K562 (cell line): Measurements from ENCODE around the gene ITGB5. TPM values are rescaled to one million over a fixed set of nuclear protein-coding genes. Genes with fewer than 3 reads are reported as not detected.

Experiments
- HMG20B ChIP-seq: fragments of 250-450 bp; sonication (Bioruptor Pico); IDR thresholded peaks from 2 replicates; pipeline ENCODE4 v1.5.0; 2021; ENCODE audit warnings: mild to moderate bottlenecking
- UBTF ChIP-seq, 2 experiments: IDR thresholded peaks; 2 replicates each; pipeline ENCODE4 v1.6.1; 2012; ENCODE audit warnings: improper control_type of control experiment in 2 of 2, low read depth in 2 of 2, low read length in 2 of 2, borderline replicate concordance in 1 of 2
- ZNF79 ChIP-seq: fragments of 250-450 bp; sonication (Bioruptor Pico); IDR thresholded peaks from 2 replicates; pipeline ENCODE4 v1.4.0; 2020; ENCODE audit warnings: low read depth, mild to moderate bottlenecking, moderate library complexity
- polyA plus RNA-seq, 8 experiments: library from polyadenylated mRNA; depleted of rRNA in 4 of 8; stranded (reverse) in 5 of 8; unstranded in 3 of 8; fragments of >200 nt; fragmentation: Nextera tagmentation in 2 of 8; fragmentation: Illumina TruSeq in 1 of 8; extraction: Ambion mirVana in 2 of 8; extraction: Trizol in 1 of 8; gene quantifications; 2 replicates each; pipeline versions ENCODE4 v1.2.1 to v1.2.3, GENCODE V29; 2011 to 2014; ENCODE audit warnings: inconsistent platforms in 1 of 8, missing spikeins in 1 of 8
- total RNA-seq, 7 experiments: library from RNA; depleted of rRNA in 6 of 7; stranded (reverse); fragments of >200 nt in 6 of 7; fragmentation: Illumina TruSeq in 2 of 7; extraction: Trizol in 2 of 7; gene quantifications; 2 replicates each; pipeline versions ENCODE4 v1.2.1 to v1.2.3, GENCODE V29; 2011 to 2021; ENCODE audit warnings: low replicate concordance in 1 of 7
- TF ChIP-seq, protein P1 (sequence below), 2 experiments: fragments of 450-650 bp; IDR thresholded peaks; 2 replicates each; pipeline ENCODE4 v1.6.1; 2018; ENCODE audit warnings: mild to moderate bottlenecking in 2 of 2, low read depth in 1 of 2; ENCODE audit not compliant: partially characterized antibody in 2 of 2

ITGB5 gene
- total and polyA plus RNA-seq, 9 of the 15 experiments (the other 6 are each of a cell fraction or from before 2014, with no cell fraction given) = 1.7 to 46.8 (median 9.9) TPM

DNA sequence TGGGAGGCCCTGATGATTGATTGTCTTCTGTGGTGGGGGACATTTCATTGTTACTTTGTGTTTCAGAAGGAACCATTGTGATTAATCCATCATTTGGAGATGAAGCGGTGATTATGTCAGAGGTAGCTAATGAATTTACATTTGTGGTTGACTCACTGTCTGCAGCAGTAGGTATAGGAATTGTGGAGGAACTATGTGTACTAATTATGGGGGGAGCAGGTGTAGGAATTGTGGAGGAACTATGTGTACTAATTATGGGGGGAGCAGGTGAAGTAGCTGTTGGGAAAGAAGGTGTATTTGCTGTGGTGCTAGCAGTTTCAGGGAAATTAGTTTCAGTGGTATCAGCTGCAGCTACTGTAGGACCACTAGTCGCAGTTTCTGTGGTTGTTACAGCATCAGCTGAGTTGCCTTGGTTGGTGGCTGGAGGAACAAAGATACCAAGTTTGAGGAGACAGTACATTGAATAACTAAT is 40.4 kb upstream of the ITGB5 start (continued):
- TF ChIP-seq, protein P1, sequence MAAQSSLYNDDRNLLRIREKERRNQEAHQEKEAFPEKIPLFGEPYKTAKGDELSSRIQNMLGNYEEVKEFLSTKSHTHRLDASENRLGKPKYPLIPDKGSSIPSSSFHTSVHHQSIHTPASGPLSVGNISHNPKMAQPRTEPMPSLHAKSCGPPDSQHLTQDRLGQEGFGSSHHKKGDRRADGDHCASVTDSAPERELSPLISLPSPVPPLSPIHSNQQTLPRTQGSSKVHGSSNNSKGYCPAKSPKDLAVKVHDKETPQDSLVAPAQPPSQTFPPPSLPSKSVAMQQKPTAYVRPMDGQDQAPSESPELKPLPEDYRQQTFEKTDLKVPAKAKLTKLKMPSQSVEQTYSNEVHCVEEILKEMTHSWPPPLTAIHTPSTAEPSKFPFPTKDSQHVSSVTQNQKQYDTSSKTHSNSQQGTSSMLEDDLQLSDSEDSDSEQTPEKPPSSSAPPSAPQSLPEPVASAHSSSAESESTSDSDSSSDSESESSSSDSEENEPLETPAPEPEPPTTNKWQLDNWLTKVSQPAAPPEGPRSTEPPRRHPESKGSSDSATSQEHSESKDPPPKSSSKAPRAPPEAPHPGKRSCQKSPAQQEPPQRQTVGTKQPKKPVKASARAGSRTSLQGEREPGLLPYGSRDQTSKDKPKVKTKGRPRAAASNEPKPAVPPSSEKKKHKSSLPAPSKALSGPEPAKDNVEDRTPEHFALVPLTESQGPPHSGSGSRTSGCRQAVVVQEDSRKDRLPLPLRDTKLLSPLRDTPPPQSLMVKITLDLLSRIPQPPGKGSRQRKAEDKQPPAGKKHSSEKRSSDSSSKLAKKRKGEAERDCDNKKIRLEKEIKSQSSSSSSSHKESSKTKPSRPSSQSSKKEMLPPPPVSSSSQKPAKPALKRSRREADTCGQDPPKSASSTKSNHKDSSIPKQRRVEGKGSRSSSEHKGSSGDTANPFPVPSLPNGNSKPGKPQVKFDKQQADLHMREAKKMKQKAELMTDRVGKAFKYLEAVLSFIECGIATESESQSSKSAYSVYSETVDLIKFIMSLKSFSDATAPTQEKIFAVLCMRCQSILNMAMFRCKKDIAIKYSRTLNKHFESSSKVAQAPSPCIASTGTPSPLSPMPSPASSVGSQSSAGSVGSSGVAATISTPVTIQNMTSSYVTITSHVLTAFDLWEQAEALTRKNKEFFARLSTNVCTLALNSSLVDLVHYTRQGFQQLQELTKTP (IDR thresholded peaks at IDR 0.05; ENCODE audit: low read depth in 1 of 2, partially characterized antibody in 2 of 2) = no peak
- TF ChIP-seq ZNF79 (CRISPR knock-in tag) (no peak), UBTF (IDR thresholded peaks at IDR 0.05; ENCODE audit: borderline replicate concordance in 1 of 2, low read depth in 2 of 2, low read length in 2 of 2) (no peak), HMG20B (CRISPR knock-in tag) (no peak)
